GM12872 (cell line): ENCODE results near the gene UBE2O.

Source experiments
- CTCF ChIP-seq: IDR thresholded peaks from 3 replicates; pipeline ENCODE4 v1.5.1; 2011; ENCODE audit warnings: low read depth, mild to moderate bottlenecking, low read length, moderate library complexity; ENCODE audit not compliant: insufficient read depth

UBE2O gene

DNA sequence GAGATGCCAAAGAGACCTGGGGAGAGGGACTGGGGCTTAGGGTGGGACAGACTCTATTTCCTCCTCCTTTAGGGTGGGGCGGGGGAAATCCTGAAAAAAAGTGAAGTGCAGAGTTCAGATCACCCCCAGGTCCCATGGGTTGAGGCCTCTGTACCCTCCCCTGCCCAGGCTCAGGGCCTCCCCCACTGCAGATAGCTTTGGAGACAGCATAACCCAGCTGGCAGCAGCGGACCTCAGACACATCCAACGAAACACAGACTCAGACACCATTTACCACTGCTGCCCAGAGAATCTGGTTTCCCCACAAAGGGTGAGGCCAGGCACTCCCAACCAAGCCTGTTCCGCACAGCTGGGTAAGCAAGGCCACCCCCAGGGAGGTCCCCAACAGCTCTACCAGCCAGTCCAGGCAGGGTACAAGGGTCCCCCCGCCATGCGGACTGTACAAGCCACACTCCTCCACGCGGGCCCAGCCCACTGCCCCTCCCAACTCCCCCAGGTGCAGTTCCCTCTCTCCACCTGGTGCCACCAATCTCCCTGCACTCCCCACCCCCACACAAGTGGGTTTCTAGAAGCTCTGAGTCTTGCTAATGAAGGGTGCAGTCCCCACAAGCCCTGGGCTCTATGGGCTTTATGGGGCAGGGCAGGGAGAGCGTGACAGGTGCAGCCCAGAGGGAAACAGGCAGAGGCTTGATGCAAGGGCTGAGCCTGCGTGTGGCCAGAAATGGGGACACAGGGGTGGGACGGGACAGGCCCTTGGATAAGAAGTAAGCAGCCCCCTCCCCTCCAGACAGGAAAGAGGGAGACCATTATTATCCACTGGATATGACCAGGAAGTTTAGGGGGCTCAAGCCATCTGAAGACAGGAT, 39.4 kb upstream of the UBE2O start:
- TF ChIP-seq CTCF = no peak

- TF ChIP-seq CTCF = no peak
These were observed 38.5 kb upstream of the UBE2O start for GRCh38 chr17:76491271-76492122.

- no peak for TF ChIP-seq CTCF
These were observed 37.3 kb upstream of the UBE2O start for GRCh38 chr17:76490112-76490710.

DNA sequence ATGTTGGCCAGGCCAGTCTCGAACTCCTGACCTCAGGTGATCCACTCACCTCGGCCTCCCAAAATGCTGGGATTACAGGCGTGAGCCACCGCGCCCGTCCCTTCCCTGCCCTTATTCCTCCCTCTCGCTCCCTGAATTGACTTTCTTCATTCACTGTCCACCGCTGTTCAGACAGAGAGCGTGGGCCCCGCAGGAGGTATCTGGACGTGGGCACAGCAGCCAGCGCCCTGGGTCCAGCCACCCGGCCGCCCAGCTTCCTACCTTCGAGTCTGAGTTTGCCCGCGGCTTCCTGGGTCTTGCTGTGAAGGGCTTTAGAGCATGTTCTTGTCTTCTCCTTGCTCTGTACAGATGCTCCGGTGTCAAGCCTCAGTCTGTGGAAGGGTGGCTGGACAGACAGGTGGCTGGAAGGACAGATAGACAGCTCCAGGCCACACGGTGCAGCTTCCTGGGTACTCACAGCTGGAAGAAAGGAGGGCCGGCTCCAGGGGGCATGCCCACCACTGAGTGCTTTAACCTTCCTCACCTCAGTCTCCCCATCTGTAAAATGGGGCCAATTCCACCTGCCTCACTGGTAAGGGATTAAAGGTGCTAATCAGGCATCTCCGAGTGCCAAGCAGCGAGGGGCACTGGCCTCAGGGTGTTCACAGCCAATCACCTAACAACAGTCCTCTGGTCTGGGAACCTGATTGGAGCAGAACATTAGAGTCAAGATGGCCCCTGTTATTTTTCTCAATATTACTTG, 34.7 kb upstream of the UBE2O start:
- no peak for TF ChIP-seq CTCF

DNA sequence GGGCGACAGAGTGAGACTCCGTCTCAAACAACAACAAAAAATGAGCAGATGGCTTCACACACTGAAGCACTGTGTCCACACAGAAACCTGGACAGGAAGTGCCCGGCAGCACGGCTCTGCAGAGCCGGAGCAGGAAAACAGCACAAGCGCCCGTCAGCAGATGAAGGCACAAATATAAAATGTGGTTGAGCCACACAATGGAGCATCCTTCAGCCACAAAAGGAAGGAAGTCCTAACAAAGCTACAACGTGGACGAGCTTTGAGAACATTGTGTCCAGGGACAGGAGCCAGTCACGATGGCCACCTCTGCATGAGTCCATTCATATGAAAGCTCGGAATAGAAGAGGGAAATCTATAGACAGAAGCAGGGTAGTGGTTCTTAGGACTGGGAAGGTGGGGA, 32.6 kb upstream of the UBE2O start:
- TF ChIP-seq CTCF = no peak

DNA sequence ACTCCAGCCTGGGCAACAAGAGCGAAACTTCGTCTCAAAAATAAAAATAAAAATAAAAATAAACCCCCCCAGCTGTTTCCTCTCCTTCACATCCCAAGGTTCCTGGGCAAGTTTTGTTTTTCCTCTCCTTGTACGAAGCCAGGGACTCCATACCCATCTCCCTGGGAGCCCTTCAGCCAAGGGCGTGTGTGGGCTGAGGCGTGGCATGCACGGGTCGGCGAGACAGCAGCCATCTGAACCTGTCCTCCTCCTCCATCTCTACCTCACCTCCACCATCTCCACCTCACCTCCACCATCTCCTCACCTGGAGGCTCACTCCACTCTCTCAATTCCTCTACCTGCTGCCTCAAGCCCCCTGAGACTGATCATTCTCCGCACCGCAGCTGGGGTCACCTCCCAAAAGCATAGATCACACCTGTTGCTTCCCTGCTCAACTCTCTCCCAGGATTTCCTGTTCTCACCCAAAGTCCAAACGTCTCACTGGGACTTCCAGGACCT, 31.3 kb upstream of the UBE2O start:
- TF ChIP-seq CTCF = no peak
